HG03469 (cell line): ENCODE measurements around the gene C19orf67.

Source experiments
- ATAC-seq: cut with Tn5 transposase; IDR thresholded peaks from one replicate; pipeline ENCODE4 v1.9.1; 2021; ENCODE audit warnings: mild to moderate bottlenecking, moderate library complexity, moderate number of reproducible peaks; ENCODE audit not compliant: unreplicated experiment

Gene C19orf67

DNA sequence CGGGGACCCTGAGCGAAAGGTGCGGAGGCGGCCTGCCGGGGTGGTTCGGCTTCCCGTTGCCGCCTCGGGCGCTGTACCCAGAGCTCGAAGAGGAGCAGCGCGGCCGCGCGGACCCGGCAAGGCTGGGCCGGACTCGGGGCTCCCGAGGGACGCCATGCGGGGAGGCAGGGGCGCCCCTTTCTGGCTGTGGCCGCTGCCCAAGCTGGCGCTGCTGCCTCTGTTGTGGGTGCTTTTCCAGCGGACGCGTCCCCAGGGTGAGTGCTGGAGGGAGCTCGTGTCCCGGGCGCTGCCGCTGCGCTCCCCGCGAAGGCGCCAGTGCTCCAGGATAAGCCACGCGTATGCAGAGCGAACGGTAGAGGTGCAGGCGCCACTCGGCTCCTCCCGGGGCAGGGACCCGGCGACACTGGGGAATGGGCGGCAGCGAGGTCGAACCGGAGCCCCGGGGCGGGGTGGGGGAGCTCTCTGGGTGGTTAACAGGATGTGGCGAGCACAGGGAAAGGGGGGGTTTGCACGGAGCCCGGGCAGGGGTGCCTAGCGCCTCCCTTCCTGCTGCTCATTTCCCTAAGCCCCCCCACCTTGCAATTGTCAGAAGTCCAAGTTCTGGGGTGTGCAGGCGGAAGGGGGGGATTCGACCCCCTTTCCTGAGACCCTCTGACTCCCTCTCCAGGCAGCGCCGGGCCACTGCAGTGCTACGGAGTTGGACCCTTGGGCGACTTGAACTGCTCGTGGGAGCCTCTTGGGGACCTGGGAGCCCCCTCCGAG is 53.7 kb downstream of the C19orf67 start, which contains the start of gene IL27RA:
Gene IL27RA, plus strand, starts transcription at position 44 of the 762 bp plus-strand sequence. Its CDS starts 111 bp downstream, at position 155.
- peak; percentile 60 for ATAC-seq
